ENCODE data around the gene PROZ. TPM values are rescaled to one million over a fixed set of nuclear protein-coding genes. Genes with fewer than 3 reads are reported as not detected.

PROZ gene
- total RNA-seq, 1 donor from 2014 or later, result not detected

DNA sequence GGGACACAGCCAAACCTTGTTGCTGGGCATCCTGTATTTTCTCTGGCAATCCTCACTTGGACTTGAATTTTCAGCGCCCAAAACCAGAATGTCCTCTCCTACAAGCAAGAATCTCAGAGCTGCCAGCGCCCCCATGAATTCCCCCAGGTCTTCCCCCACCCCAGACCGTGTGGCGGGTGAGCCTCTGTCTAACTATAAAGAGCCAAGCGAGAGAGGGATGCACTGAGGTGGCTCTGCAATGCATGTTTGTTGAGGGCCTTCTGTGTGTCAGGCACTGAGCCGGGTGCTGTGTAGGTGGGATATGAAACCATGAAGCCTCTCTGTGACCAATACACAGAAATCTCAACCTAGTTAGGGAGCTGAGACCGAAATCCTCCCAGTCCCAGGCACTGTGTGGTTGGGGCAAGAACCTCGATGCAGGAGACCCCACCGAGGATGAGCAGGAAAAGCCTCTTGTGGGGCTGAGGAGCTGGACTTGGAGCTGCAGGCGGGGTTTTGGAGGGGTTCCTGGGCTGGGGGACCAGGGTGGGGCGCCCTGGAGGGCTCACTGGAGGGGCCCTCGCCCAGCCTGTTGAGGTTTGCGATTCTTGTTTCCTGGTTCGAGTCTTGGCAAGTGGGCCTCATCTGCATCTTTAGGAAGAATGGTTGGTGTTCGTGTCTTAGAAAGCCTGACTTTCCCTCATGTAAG lies 12.4 kb upstream of the PROZ start:
- DNase-seq (ENCODE audit: low read depth), result no peak
- H3K4me3 Mint-ChIP-seq (ENCODE audit: unreplicated experiment), result no peak overlapping the region

DNA sequence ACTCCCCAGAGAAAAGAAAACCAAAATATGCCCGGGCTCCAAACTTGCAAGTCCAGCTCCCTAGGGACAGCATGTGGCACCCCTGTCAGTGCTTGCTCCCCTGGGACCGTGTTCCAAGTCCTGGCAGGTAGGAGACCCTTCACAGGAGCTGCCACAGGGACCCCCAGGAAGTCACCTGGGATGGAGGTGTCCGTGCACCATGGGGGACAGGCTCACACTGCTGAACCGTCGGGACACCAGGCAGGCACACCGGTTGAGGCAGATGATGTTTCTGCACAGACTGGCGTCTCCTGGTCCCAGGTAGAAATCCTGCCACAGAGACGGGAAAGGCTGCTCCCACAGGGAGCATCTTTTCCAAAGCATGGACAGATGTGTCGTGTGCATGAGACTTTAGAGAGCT lies 11.7 kb upstream of the PROZ start:
- FAIRE-seq, result no peak
- H3K9ac ChIP-seq (ENCODE audit: low read length), result no peak overlapping the region
- H3K36me3 Mint-ChIP-seq (ENCODE audit: low read depth, unreplicated experiment), result peaks cover 4% of the 10 kb centered on the region
- no peak overlapping the region for H3K27ac Mint-ChIP-seq (ENCODE audit: unreplicated experiment)
- H3K79me2 ChIP-seq (ENCODE audit: insufficient read depth, low read length), result no peaks in the 10 kb centered on the region
- H3K4me1 Mint-ChIP-seq (ENCODE audit: low read depth, unreplicated experiment), result no peaks in the 10 kb centered on the region
- H3K4me3 Mint-ChIP-seq (ENCODE audit: unreplicated experiment), result no peak overlapping the region
- H3K27me3 ChIP-seq (ENCODE audit: insufficient read depth, low read length), result no peaks in the 10 kb centered on the region
- peaks cover 34% of the 10 kb centered on the region for H3K27me3 Mint-ChIP-seq (ENCODE audit: low read depth, unreplicated experiment)
- H3K27ac ChIP-seq (ENCODE audit: low read depth, low read length), result no peak overlapping the region
- H3K36me3 ChIP-seq (ENCODE audit: insufficient read depth, low read length), result no peaks in the 10 kb centered on the region
- peaks cover 2% of the 10 kb centered on the region for H3K9me3 Mint-ChIP-seq (ENCODE audit: unreplicated experiment)
- H3K9me3 ChIP-seq (ENCODE audit: insufficient read depth, low read depth, low read length), result no peaks in the 10 kb centered on the region
- no peaks in the 10 kb centered on the region for H4K20me1 ChIP-seq (ENCODE audit: insufficient read depth, low read length)
- no peak for DNase-seq (ENCODE audit: low read depth)
- no peaks in the 10 kb centered on the region for H3K4me1 ChIP-seq (ENCODE audit: insufficient read depth, low read length)
- no peak overlapping the region for H3K4me3 ChIP-seq (ENCODE audit: insufficient read depth, low read depth, low read length)
- H2AFZ ChIP-seq (ENCODE audit: low read depth, low read length), result no peak overlapping the region
- H3K4me2 ChIP-seq (ENCODE audit: low read length), result no peak overlapping the region
- no peak for TF ChIP-seq EZH2 (IDR thresholded peaks at IDR 0.05; ENCODE audit: insufficient read depth, low read length)
- TF ChIP-seq, protein P1, sequence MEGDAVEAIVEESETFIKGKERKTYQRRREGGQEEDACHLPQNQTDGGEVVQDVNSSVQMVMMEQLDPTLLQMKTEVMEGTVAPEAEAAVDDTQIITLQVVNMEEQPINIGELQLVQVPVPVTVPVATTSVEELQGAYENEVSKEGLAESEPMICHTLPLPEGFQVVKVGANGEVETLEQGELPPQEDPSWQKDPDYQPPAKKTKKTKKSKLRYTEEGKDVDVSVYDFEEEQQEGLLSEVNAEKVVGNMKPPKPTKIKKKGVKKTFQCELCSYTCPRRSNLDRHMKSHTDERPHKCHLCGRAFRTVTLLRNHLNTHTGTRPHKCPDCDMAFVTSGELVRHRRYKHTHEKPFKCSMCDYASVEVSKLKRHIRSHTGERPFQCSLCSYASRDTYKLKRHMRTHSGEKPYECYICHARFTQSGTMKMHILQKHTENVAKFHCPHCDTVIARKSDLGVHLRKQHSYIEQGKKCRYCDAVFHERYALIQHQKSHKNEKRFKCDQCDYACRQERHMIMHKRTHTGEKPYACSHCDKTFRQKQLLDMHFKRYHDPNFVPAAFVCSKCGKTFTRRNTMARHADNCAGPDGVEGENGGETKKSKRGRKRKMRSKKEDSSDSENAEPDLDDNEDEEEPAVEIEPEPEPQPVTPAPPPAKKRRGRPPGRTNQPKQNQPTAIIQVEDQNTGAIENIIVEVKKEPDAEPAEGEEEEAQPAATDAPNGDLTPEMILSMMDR (IDR thresholded peaks at IDR 0.05; ENCODE audit: insufficient read depth, low read depth, low read length), result no peak

More for the DNA sequence above, 12.4 kb upstream of the PROZ start:
- H3K27me3 ChIP-seq (ENCODE audit: insufficient read depth, low read length), result no peaks in the 10 kb centered on the region
- no peaks in the 10 kb centered on the region for H3K4me1 Mint-ChIP-seq (ENCODE audit: low read depth, unreplicated experiment)
- H2AFZ ChIP-seq (ENCODE audit: low read depth, low read length), result no peak overlapping the region
- H3K27me3 Mint-ChIP-seq (ENCODE audit: low read depth, unreplicated experiment), result peaks cover 28% of the 10 kb centered on the region
- H3K9ac ChIP-seq (ENCODE audit: low read length), result no peak overlapping the region
- H3K4me2 ChIP-seq (ENCODE audit: low read length), result no peak overlapping the region
- TF ChIP-seq EZH2 (IDR thresholded peaks at IDR 0.05; ENCODE audit: insufficient read depth, low read length), result no peak
- TF ChIP-seq, protein P1 (IDR thresholded peaks at IDR 0.05; ENCODE audit: insufficient read depth, low read depth, low read length), result no peak
- H3K4me3 ChIP-seq (ENCODE audit: insufficient read depth, low read depth, low read length), result no peak overlapping the region
- no peaks in the 10 kb centered on the region for H3K79me2 ChIP-seq (ENCODE audit: insufficient read depth, low read length)
- no peak for FAIRE-seq
- H3K27ac ChIP-seq (ENCODE audit: low read depth, low read length), result no peak overlapping the region
- no peak overlapping the region for H3K27ac Mint-ChIP-seq (ENCODE audit: unreplicated experiment)
- peaks cover 3% of the 10 kb centered on the region for H3K36me3 Mint-ChIP-seq (ENCODE audit: low read depth, unreplicated experiment)
- H4K20me1 ChIP-seq (ENCODE audit: insufficient read depth, low read length), result no peaks in the 10 kb centered on the region
- no peaks in the 10 kb centered on the region for H3K4me1 ChIP-seq (ENCODE audit: insufficient read depth, low read length)
- peaks cover under 1% of the 10 kb centered on the region for H3K9me3 Mint-ChIP-seq (ENCODE audit: unreplicated experiment)
- H3K9me3 ChIP-seq (ENCODE audit: insufficient read depth, low read depth, low read length), result no peaks in the 10 kb centered on the region
- H3K36me3 ChIP-seq (ENCODE audit: insufficient read depth, low read length), result no peaks in the 10 kb centered on the region

DNA sequence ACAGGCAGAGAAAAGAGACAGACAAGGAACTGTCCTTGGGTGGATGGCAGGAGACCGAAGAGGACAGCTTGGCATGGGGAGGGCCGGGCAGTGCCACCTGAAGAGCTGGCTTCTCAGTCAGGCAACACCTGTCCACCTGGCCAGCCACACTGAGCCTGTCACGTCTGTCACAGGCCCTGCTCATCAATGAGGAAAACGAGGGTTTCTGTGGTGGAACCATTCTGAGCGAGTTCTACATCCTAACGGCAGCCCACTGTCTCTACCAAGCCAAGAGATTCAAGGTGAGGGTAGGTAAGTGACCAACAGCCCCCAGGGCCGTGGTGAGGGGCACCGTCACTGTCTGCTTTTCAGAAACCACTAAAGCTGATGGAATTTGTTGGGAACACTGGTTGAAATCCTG lies 11.2 kb upstream of the PROZ start:
- H3K27me3 Mint-ChIP-seq (ENCODE audit: low read depth, unreplicated experiment), result peaks cover 37% of the 10 kb centered on the region
- H3K4me3 Mint-ChIP-seq (ENCODE audit: unreplicated experiment), result no peak overlapping the region
- H3K9me3 ChIP-seq (ENCODE audit: insufficient read depth, low read depth, low read length), result no peaks in the 10 kb centered on the region
- TF ChIP-seq EZH2 (IDR thresholded peaks at IDR 0.05; ENCODE audit: insufficient read depth, low read length), result no peak
- TF ChIP-seq, protein P1 (IDR thresholded peaks at IDR 0.05; ENCODE audit: insufficient read depth, low read depth, low read length), result no peak
- H3K4me3 ChIP-seq (ENCODE audit: insufficient read depth, low read depth, low read length), result no peak overlapping the region
- peaks cover under 1% of the 10 kb centered on the region for H3K4me1 Mint-ChIP-seq (ENCODE audit: low read depth, unreplicated experiment)
- no peak overlapping the region for H3K27ac Mint-ChIP-seq (ENCODE audit: unreplicated experiment)
- no peaks in the 10 kb centered on the region for H4K20me1 ChIP-seq (ENCODE audit: insufficient read depth, low read length)
- no peaks in the 10 kb centered on the region for H3K79me2 ChIP-seq (ENCODE audit: insufficient read depth, low read length)
- no peaks in the 10 kb centered on the region for H3K36me3 ChIP-seq (ENCODE audit: insufficient read depth, low read length)
- H3K9me3 Mint-ChIP-seq (ENCODE audit: unreplicated experiment), result peaks cover 2% of the 10 kb centered on the region
- H3K4me2 ChIP-seq (ENCODE audit: low read length), result no peak overlapping the region
- H3K4me1 ChIP-seq (ENCODE audit: insufficient read depth, low read length), result no peaks in the 10 kb centered on the region
- H3K27me3 ChIP-seq (ENCODE audit: insufficient read depth, low read length), result no peaks in the 10 kb centered on the region
- H3K27ac ChIP-seq (ENCODE audit: low read depth, low read length), result no peak overlapping the region
- peaks cover 4% of the 10 kb centered on the region for H3K36me3 Mint-ChIP-seq (ENCODE audit: low read depth, unreplicated experiment)
- no peak overlapping the region for H2AFZ ChIP-seq (ENCODE audit: low read depth, low read length)
- FAIRE-seq, result no peak
- DNase-seq (ENCODE audit: low read depth), result no peak
- no peak overlapping the region for H3K9ac ChIP-seq (ENCODE audit: low read length)

Measured in astrocyte (in vitro differentiated cells and primary cell).